Measurements from ENCODE around the gene FAM222A.

The FAM222A gene

GRCh38 chr12:109760031-109760929 lies 46.7 kb downstream of the FAM222A start:
- Histone ChIP-seq H3K36me3 (ENCODE audit: control insufficient read depth, insufficient read depth, low read length) (no peaks in the 10 kb centered on the region), H3K27ac (ENCODE audit: insufficient read depth, low read depth, low read length, poor library complexity, severe bottlenecking) (no peak overlapping the region), H3K9me3 (ENCODE audit: control insufficient read depth, low read length) (peaks cover 4% of the 10 kb centered on the region), H3K4me3 (ENCODE audit: insufficient read depth, low read depth, low read length) (no peak overlapping the region), H3K4me1 (ENCODE audit: control insufficient read depth, insufficient read depth, low read length) (peaks cover 18% of the 10 kb centered on the region), H3K27me3 (ENCODE audit: control insufficient read depth, insufficient read depth, low read length, poor library complexity, severe bottlenecking) (no peaks in the 10 kb centered on the region)
- 94% methylated on average over 18 of the region's 18 CpGs for WGBS, 2 experiments

GRCh38 chr12:109760930-109761921 lies 47.6 kb downstream of the FAM222A start:
- Histone ChIP-seq H3K4me3 (ENCODE audit: insufficient read depth, low read depth, low read length) (no peak overlapping the region), H3K9me3 (ENCODE audit: control insufficient read depth, low read length) (peaks cover 4% of the 10 kb centered on the region), H3K27ac (ENCODE audit: insufficient read depth, low read depth, low read length, poor library complexity, severe bottlenecking) (no peak overlapping the region), H3K4me1 (ENCODE audit: control insufficient read depth, insufficient read depth, low read length) (peaks cover 18% of the 10 kb centered on the region), H3K36me3 (ENCODE audit: control insufficient read depth, insufficient read depth, low read length) (no peaks in the 10 kb centered on the region), H3K27me3 (ENCODE audit: control insufficient read depth, insufficient read depth, low read length, poor library complexity, severe bottlenecking) (no peaks in the 10 kb centered on the region)
- 87 to 88% methylated on average over 15 to 16 of the region's 16 CpGs for WGBS, 2 experiments

GRCh38 chr12:109762071-109762672 lies 48.5 kb downstream of the FAM222A start:
- 94% methylated on average over 12 of the region's 12 CpGs for WGBS, 2 experiments
- H3K4me1 ChIP-seq (ENCODE audit: control insufficient read depth, insufficient read depth, low read length), result peaks cover 18% of the 10 kb centered on the region
- no peak overlapping the region for H3K4me3 ChIP-seq (ENCODE audit: insufficient read depth, low read depth, low read length)
- H3K27me3 ChIP-seq (ENCODE audit: control insufficient read depth, insufficient read depth, low read length, poor library complexity, severe bottlenecking), result no peaks in the 10 kb centered on the region
- H3K9me3 ChIP-seq (ENCODE audit: control insufficient read depth, low read length), result no peaks in the 10 kb centered on the region
- H3K36me3 ChIP-seq (ENCODE audit: control insufficient read depth, insufficient read depth, low read length), result no peaks in the 10 kb centered on the region
- no peak overlapping the region for H3K27ac ChIP-seq (ENCODE audit: insufficient read depth, low read depth, low read length, poor library complexity, severe bottlenecking)

GRCh38 chr12:109762673-109763191 lies 49.1 kb downstream of the FAM222A start:
- Histone ChIP-seq H3K27me3 (ENCODE audit: control insufficient read depth, insufficient read depth, low read length, poor library complexity, severe bottlenecking) (no peaks in the 10 kb centered on the region), H3K36me3 (ENCODE audit: control insufficient read depth, insufficient read depth, low read length) (no peaks in the 10 kb centered on the region), H3K4me1 (ENCODE audit: control insufficient read depth, insufficient read depth, low read length) (peaks cover 18% of the 10 kb centered on the region), H3K27ac (ENCODE audit: insufficient read depth, low read depth, low read length, poor library complexity, severe bottlenecking) (no peak overlapping the region), H3K4me3 (ENCODE audit: insufficient read depth, low read depth, low read length) (no peak overlapping the region), H3K9me3 (ENCODE audit: control insufficient read depth, low read length) (no peaks in the 10 kb centered on the region)
- 67 to 68% methylated on average over 2 of the region's 2 CpGs for whole genome bisulfite sequencing, 2 experiments

- no peaks in the 10 kb centered on the region for H3K27me3 ChIP-seq (ENCODE audit: control insufficient read depth, insufficient read depth, low read length, poor library complexity, severe bottlenecking)
- H3K9me3 ChIP-seq (ENCODE audit: control insufficient read depth, low read length), result no peaks in the 10 kb centered on the region
- no peaks in the 10 kb centered on the region for H3K36me3 ChIP-seq (ENCODE audit: control insufficient read depth, insufficient read depth, low read length)
- 95 to 98% methylated on average over 3 of the region's 3 CpGs for WGBS, 2 experiments
- no peak overlapping the region for H3K4me3 ChIP-seq (ENCODE audit: insufficient read depth, low read depth, low read length)
- peaks cover 15% of the 10 kb centered on the region for H3K4me1 ChIP-seq (ENCODE audit: control insufficient read depth, insufficient read depth, low read length)
- no peak overlapping the region for H3K27ac ChIP-seq (ENCODE audit: insufficient read depth, low read depth, low read length, poor library complexity, severe bottlenecking)
Observed at GRCh38 chr12:109763201-109763841, 49.7 kb downstream of the FAM222A start.

GRCh38 chr12:109764123-109764522 lies 50.5 kb downstream of the FAM222A start:
- H3K36me3 ChIP-seq (ENCODE audit: control insufficient read depth, insufficient read depth, low read length), result no peaks in the 10 kb centered on the region
- no peak overlapping the region for H3K27ac ChIP-seq (ENCODE audit: insufficient read depth, low read depth, low read length, poor library complexity, severe bottlenecking)
- H3K27me3 ChIP-seq (ENCODE audit: control insufficient read depth, insufficient read depth, low read length, poor library complexity, severe bottlenecking), result no peaks in the 10 kb centered on the region
- WGBS, 2 experiments, result 86 to 91% methylated on average over 2 to 3 of the region's 3 CpGs
- no peak overlapping the region for H3K4me3 ChIP-seq (ENCODE audit: insufficient read depth, low read depth, low read length)
- H3K4me1 ChIP-seq (ENCODE audit: control insufficient read depth, insufficient read depth, low read length), result peaks cover 8% of the 10 kb centered on the region
- no peaks in the 10 kb centered on the region for H3K9me3 ChIP-seq (ENCODE audit: control insufficient read depth, low read length)

- no peak overlapping the region for H3K27ac ChIP-seq (ENCODE audit: insufficient read depth, low read depth, low read length, poor library complexity, severe bottlenecking)
- H3K27me3 ChIP-seq (ENCODE audit: control insufficient read depth, insufficient read depth, low read length, poor library complexity, severe bottlenecking), result no peaks in the 10 kb centered on the region
- H3K9me3 ChIP-seq (ENCODE audit: control insufficient read depth, low read length), result no peaks in the 10 kb centered on the region
- H3K4me1 ChIP-seq (ENCODE audit: control insufficient read depth, insufficient read depth, low read length), result peaks cover under 1% of the 10 kb centered on the region
- no peaks in the 10 kb centered on the region for H3K36me3 ChIP-seq (ENCODE audit: control insufficient read depth, insufficient read depth, low read length)
- WGBS, 2 experiments, result 90 to 93% methylated on average over 18 of the region's 18 CpGs
- H3K4me3 ChIP-seq (ENCODE audit: insufficient read depth, low read depth, low read length), result no peak overlapping the region
Observed at GRCh38 chr12:109764776-109765445, 51.3 kb downstream of the FAM222A start.

GRCh38 chr12:109765446-109765810 lies 51.8 kb downstream of the FAM222A start:
- Histone ChIP-seq H3K9me3 (ENCODE audit: control insufficient read depth, low read length) (no peaks in the 10 kb centered on the region), H3K27ac (ENCODE audit: insufficient read depth, low read depth, low read length, poor library complexity, severe bottlenecking) (no peak overlapping the region), H3K4me3 (ENCODE audit: insufficient read depth, low read depth, low read length) (no peak overlapping the region), H3K27me3 (ENCODE audit: control insufficient read depth, insufficient read depth, low read length, poor library complexity, severe bottlenecking) (no peaks in the 10 kb centered on the region), H3K4me1 (ENCODE audit: control insufficient read depth, insufficient read depth, low read length) (no peaks in the 10 kb centered on the region), H3K36me3 (ENCODE audit: control insufficient read depth, insufficient read depth, low read length) (no peaks in the 10 kb centered on the region)
- WGBS, 2 experiments, result 96 to 98% methylated on average over 6 of the region's 6 CpGs

- H3K27ac ChIP-seq (ENCODE audit: insufficient read depth, low read depth, low read length, poor library complexity, severe bottlenecking), result no peak overlapping the region
- no peak overlapping the region for H3K4me3 ChIP-seq (ENCODE audit: insufficient read depth, low read depth, low read length)
- H3K36me3 ChIP-seq (ENCODE audit: control insufficient read depth, insufficient read depth, low read length), result no peaks in the 10 kb centered on the region
- no peaks in the 10 kb centered on the region for H3K4me1 ChIP-seq (ENCODE audit: control insufficient read depth, insufficient read depth, low read length)
- H3K9me3 ChIP-seq (ENCODE audit: control insufficient read depth, low read length), result no peaks in the 10 kb centered on the region
- 84% methylated on average over 12 of the region's 12 CpGs for WGBS, 2 experiments
- H3K27me3 ChIP-seq (ENCODE audit: control insufficient read depth, insufficient read depth, low read length, poor library complexity, severe bottlenecking), result no peaks in the 10 kb centered on the region
Observed at GRCh38 chr12:109766251-109766778, 52.7 kb downstream of the FAM222A start.
